HG02840 (cell line): ENCODE measurements around the gene BNIP3.

Experiments used
- ATAC-seq: cut with Tn5 transposase; IDR thresholded peaks from one replicate; pipeline ENCODE4 v1.9.1; 2021; ENCODE audit warnings: mild to moderate bottlenecking, moderate library complexity, moderate number of reproducible peaks; ENCODE audit not compliant: unreplicated experiment, low FRiP score

BNIP3 gene, protein sequence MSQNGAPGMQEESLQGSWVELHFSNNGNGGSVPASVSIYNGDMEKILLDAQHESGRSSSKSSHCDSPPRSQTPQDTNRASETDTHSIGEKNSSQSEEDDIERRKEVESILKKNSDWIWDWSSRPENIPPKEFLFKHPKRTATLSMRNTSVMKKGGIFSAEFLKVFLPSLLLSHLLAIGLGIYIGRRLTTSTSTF

DNA sequence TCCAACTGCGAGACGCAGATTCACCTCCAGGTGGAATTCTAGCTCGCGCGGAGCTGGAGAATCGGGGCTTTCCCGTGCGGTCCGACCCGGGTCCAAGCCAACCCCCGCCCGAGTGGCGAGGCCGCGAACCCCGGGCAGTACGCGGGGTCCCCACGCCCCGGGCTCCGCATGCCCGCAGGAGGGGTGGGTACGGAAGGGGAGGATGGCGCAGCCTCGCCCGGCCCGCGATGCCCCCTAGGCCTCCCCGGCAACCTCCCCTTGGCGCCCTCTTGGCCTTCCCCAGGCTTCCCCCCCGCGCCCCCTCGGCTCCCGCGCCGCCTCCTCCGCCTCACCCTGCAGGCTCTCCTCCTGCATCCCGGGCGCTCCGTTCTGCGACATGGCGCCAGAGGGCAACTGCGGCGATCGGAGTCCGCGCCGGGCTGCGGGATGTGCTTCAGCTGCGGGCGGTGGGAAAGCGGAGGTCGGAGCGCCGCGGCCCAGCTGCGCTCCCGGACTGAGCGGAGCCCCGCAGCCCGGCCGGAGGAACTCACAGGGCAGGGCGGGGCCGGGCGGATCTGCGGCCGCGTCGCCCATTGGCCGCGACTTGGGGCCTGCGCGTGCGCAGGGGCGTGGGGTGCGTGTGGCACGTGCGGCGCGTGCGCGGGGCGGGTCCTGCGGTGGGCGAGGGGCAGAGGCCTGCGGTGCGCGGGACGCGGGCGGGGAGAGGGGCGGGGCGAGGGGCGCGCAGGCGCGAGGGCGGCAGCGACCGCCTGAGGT is at the start of gene BNIP3:
BNIP3 (minus strand) TSS at position 495 of the 756 bp plus-strand sequence; CDS start at position 378, 117 bp downstream.
- ATAC-seq: peak; percentile 82

DNA sequence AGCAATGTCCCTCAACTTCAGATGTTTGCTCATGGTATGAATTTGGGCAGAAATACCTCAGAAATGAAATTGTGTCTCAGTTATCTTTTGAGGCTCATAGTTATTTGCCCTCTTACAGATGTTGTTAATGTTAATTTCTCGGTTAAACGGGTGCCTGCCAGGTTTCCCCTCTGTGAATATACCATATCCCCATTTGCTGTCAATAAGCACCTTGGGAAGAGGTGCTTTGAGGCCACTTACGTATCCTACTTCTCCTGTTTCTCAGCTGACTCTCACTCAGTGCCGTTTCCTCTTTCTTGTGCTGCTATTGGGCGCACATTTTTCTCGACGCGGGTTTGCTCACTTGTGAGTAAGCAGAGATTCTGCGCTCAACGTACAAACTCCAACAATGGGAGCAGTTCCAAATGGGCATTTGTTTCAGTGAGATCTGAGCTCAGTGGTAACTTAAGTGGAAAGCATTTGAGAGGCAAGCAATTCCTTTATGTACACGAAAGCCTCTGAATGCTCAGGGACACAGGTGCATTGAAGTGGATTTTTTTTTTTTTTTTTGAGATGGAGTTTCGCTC is 49.3 kb upstream of the BNIP3 start:
- ATAC-seq: no peak

DNA sequence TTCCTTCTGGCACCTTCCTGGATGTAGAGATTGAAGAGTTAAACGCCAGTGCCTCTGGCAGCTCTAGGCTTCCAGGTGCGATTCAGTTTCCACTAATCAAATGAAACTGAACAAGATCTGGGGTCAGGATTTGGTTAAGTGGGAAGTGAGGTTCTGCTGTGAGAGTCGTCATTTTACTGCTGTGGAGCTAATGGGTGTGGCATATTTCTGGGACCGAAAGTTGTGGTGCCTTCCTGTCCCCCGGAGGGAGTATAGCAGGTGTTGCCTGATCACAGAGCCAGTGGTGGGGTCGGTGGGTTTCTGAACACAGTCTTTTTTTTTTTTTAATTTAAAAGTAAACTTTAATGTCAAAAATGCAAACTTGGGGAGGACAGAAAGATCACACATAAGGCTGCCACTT is 47.0 kb upstream of the BNIP3 start:
- ATAC-seq: no peak

DNA sequence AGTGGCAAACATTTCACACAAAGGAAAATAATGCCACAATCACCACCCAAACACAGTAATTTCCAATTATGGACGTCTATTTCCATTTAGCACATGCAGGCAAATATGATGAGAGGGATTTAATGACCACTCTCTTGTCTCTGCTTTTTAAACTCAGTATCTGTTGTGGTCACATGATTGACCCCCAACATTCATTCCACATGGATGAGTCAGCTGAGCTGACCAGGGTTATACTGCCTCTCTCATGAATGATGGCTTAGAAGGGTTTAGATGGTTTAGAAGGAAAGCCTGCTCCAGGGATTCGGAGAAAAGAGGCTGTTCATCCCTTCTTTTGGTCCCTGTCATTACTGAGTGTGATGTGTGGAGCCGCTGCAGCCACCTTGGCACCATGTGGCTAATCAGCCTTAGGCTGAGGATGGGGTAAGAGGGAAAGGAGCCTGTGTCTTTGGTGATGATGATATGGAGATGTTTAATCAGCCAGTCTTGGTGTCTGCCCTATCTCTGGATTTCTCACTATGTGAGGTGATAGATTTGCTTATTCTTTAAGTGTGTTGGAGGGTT is 45.8 kb upstream of the BNIP3 start:
- no peak for ATAC-seq

DNA sequence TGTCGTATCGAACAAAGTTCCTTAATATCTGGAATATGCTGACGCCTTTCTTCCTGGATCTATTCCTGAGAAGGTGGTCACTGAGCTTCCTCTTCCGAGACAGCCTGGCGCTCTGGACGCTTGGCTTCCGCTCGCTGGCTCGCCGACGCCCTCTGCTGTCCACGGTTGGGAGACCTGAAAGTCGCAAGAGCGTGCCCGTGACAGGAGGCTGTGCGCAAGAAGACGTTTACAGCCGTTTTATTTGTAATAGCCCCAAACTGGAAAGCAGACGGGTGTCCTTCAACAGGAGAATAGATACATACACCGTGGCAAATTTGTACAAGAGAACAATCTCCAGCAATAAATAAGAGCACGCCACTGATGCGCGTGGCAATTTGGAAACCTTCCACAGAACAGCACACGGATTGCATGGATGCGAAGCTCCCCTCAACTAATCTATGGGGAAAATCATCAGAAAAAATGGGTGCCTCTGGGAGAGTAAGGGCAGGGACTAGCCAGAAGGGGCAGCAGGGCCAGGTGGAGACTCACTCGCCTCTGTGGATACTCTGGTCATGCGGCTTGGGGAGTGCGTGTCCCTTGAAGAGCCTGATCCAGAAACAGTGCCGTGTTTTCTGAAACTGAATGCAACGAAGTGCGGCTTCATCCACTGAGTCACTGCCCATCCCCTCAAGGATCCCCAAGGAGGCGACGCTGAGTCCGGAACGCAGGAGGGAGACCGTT is 41.5 kb upstream of the BNIP3 start:
- no peak for ATAC-seq

DNA sequence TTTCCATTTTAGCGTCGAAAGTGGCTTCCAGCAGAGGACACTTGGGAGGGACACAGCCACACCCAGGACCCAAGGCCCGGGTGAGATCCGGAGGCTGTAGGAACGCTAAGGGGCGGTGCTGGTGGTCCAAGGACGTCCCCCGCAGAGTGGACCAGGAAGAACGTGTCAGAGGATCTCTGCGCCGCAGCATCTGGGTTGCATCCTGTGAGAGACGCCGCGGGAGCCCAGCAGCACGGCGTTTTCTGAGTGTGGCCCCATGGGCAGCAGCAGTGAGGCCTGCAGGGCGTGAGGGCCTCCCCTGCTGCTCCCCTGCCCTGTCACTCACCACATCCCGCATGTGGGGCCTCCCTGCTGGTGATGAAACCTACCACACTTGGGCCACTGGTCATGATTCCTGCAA is 40.5 kb upstream of the BNIP3 start:
- ATAC-seq: no peak

DNA sequence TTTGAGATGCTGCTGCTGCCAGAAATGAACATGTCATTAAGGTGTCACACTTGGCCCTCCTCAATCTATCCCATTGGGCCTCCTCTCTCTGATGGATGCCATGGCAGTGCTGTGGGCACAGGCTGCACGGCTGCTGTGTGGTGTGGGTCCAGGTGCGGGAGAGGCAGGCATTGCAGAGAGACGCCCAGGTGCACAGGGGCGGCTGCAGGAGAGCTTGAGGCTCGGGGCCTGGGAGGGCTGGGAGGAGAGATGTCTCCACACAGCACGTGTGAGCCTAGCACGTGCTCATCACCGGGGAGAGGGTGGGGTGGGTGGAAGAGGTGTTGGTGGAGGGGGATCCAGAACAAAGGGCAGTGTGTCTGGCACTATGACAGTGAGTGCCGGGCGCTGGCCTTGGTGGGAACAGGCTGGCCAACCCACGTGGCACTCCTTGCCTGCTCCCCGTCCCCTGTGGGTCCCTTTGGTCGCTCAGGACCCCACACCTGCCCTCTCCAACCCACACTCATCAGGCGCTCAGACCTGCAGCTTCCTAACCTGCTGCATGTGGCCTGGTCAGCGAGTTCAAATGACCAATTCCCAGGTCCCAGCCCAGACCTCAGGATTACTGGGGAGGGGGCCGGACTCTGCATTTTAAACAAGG is 39.9 kb upstream of the BNIP3 start:
- no peak for ATAC-seq

DNA sequence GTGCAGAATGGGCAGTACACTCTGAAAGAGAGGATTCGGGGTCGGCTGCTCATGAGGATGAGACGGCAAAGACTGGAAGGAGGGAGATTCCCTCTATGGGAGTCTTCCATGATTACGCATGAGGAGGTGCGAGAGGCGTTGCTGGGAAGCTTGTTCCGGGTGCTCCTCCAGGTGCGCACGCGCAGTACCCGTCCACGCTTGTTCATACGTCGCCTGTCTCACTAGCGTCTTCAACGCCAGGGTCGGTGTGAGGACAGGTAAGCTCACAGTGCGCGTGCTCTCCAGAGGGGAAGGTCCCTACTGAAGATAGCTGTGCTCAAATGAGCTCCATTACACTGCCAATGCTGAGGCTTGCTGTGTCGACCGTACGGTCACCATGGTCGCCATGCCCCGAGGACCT is 39.3 kb upstream of the BNIP3 start:
- ATAC-seq: no peak

DNA sequence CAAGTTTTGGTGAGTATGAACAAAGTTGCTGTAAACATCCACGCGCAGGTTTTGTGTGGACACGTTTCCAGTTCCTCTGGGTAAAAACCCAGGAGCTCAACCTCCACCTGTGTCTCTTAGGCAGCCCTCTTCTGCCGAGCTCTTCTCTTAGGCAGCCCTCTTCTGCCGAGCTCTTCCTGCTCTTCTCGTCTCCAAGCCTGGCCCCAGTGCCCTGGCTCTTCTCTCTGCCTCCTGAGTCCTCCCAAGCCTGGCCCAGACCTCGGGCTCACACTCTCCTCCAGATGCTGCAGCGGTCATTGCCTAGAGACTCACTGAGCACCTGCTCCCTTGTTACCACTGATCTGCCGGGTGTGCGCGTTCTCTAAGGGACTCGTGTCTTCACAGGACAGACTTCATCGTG is 38.7 kb upstream of the BNIP3 start:
- no peak for ATAC-seq

DNA sequence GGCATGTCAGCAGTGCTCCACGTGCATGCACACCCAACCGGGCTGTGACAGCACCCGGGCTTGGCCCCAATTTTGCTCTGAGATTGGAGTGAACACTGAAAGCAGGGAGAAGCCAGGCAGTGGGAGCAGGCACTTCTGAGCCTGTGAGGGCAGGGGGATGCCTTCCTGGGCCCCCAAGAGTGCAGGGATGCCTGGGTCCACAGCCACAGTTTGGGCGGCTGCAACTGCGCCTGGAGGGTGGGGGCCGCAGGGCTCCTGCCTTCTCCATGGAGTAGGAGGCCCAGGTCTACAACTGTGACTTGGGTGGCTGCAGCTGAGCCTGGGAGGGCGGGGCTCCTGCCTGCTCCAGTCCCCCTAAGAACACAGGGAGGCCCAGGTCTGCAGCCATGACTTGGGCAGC is 37.6 kb upstream of the BNIP3 start:
- no peak for ATAC-seq

DNA sequence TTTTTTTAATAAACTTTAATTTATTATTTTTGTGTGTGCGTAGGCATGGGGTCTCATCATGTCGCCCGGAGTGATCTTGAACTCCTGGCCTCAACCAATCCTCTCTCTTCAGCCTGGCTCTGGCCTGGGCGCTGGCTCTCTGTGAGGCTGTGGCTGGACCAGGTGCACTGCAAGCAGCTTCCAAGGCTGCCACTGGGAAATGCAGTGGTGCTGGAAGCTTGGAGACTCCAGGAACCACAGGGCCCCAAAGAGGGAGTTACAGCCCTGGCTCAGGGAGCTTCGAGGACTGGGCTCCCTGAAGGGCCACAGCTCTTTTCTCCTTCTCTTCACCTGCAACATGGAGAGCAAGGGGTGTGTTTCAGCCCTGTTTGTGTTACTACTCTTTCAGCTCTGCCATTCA is 36.7 kb upstream of the BNIP3 start:
- ATAC-seq: no peak

DNA sequence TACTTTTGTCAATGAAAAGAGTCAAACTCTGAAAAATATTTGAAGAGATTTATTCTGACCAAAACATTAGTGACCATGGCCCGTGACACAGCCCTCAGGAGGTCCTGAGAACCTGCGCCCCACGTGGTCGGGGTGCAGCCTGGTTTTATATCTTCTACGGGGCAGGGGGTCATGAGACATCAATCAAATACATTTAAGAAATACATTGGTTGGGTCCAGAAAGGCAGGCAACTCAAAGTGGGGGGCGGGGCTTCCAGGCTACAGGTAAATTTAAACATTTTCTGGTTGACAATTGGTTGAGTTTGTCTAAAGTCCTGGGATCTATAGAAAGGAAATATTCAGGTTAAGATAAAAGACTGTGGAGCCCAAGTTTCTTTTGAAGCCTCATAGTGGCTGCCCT is 34.8 kb upstream of the BNIP3 start:
- no peak for ATAC-seq

DNA sequence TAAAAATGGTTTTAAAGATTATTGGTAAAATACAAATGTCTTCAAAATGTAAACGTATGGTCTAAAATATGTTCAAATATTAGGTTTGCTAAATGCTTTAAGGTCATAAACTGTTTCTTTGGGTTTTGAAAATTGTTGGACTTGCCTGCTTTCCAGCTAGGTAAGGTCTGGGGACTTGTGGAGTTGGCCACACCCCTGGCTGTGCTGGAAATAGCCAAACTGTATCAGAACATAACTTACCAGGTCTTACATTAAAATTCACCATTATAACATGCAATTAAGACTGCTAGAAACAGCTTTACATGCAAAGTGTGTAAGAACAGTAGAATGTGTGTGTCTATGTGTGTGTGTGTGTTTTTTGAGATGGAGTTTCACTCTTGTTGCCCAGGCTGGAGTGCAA is 29.7 kb upstream of the BNIP3 start:
- no peak for ATAC-seq

DNA sequence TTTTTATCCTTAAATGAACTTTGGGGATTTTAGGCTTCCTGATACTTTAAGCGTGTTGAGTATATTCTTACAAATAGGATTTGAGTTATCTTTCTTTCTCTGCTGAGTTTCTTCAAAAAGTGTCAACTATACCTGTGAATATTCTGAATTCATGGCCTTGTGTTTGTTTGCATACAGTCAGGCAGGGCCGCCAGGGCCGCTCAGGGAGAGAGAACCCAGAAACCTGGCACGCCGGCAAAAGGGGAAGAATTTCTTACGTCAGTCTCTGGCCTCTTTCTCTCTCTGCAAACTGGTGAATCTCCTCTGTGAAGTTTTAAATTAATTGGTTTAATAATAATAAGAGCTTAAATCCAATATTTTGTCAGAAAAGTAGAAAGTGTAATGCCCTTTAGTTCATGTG is 29.3 kb upstream of the BNIP3 start:
- ATAC-seq: no peak

DNA sequence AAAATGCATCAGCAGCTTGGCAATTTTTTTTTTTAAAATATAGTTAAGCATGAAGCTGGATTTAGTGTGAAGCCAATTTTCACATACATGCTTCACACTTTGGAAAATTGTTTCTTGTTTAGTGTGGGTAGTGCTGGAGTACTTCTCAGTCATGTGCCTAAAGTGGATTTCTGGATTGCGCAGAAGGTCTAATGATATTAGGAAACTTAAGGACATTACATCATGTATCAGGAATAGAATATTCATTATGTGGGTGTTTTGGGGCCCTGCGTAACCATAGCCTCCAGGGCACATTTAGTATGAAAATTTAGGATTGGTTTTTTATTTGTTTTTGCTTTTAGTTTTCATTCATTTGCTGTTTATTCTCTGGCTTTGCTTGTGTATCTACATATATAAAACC is 28.8 kb upstream of the BNIP3 start:
- ATAC-seq: no peak

DNA sequence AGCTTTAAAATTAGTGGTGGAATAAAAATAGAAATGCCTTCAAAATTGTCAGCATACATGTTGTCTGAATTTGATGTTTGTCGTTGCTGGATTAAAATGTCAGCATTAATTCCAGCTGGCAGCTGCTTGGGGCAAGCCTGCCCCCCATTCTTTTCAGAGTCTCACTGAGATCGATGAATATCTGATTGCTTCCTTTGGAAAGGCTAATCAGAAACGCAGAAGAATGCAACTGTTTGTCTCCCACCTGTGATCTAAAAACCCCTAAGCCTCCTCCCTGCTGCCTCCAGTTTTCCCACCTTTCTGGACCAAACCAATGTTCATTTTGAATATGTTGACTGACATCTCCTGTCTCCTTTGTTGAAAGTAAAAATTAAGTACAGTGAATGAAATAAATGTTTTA is 27.9 kb upstream of the BNIP3 start:
- ATAC-seq: no peak

DNA sequence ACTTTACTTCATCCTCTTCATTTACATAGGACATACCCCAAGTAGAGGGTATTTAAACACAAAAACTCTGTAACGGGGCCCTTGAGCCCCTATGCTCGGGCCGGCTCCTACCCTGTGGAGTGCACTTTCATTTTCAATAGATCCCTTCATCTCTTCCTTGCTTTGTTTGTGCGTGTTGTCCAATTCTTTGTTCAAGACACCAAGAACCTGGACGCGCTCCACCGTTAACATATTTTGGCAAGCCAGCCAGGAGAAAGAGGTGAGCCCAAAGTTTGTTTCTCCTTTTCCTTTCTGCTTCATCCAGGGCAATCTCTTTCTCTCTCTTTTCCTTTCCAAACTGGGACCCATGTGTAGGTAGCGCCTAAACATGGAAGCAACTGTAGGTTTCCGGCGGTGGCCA is 26.0 kb upstream of the BNIP3 start:
- ATAC-seq: no peak

DNA sequence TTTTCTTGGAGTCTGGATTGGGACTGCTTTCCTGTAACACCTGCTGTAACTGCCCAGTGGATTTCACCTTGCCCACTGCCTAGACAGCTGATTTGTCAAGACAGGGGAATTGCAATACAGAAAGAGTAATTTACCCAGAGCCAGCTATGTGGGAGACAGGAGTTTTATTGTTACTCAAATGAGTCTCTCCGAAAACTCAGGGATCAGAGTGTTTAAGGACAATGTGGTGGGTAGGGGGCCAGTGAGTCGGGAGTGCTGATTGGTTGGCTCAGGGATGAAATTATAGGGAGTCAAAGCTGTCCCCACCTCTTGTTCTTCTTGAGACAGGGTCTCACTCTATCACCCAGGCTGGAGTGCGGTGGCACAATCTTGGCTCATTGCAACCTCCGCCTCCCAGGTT is 25.2 kb upstream of the BNIP3 start:
- ATAC-seq: no peak

DNA sequence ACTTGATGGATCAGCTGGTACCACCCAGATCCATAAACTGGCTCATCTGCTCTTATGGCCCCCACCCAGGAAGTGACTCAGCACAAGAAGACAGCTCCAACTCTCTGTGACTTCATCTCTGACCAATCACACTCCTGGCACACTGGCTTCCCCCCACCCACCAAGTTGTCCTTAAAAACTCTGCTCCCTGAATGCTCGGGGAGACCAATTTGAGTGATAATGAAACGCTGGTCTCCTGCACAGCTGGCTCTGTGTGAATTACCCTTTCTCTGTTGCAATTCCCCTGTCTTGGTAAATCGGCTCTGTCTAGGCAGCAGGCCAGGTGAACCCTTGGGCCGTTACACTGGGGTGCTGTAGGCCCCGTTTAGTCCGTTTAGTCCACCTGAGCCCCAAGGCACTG is 23.4 kb upstream of the BNIP3 start:
- no peak for ATAC-seq

DNA sequence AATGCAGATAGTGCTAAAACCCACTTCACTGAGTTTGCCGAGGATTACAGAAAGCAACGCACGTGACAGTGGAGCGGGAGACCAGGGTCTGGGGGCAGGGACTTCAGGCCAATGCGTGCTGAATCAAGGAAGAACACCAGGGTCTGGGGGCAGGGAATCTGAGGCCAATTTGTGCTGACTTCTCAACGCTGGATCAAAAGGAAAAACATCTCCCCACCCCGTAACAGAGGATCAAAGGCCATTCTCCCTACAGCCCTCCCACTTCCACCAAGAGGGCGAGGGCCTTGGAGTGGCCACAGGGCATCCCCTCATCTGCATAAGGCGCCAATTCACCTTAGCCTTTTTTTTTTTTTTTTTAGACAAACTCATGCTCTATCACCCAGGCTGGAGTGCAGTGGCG is 22.3 kb upstream of the BNIP3 start:
- ATAC-seq: no peak
